GM18873 (cell line): ENCODE results near the gene PEX14.

Source experiments
- ATAC-seq: cut with Tn5 transposase; IDR thresholded peaks from one replicate; pipeline ENCODE4 v1.9.1; 2021; ENCODE audit warnings: mild to moderate bottlenecking, moderate library complexity, moderate number of reproducible peaks; ENCODE audit not compliant: unreplicated experiment, low FRiP score

Gene PEX14

DNA sequence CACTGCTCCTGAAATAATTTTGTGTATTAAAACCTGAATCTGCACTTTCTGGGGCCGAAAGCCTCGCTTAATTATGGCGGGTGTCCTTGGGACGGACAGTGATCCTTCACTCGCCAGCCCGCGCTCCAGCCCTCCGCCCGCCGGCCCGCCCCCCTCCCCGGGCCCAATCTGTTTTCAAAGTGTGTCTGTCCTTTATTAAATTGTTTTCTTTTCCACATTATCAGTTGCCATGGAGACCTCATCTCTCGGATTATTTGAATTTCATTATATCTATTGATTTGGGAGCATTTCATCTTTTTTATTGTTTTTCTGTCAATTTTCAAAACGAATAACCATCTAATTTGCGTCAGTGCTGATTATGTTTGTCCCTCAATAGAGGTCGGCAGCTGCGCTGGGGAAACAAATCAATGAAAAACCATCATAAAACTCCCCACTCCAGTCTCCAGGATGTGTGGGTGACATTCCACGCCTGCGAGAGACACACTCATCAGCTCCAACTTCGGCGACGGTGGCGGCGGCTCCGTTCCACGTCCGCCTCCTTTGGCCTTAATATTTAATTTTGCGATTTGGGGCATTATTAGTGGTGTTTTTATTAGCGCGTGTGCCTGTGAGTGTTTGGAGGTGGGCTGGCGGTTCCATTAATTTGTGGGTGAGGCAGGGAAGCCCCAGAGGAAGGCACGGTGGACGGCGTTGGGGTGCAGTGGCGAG is 197.7 kb downstream of the PEX14 start:
- ATAC-seq: no peak

DNA sequence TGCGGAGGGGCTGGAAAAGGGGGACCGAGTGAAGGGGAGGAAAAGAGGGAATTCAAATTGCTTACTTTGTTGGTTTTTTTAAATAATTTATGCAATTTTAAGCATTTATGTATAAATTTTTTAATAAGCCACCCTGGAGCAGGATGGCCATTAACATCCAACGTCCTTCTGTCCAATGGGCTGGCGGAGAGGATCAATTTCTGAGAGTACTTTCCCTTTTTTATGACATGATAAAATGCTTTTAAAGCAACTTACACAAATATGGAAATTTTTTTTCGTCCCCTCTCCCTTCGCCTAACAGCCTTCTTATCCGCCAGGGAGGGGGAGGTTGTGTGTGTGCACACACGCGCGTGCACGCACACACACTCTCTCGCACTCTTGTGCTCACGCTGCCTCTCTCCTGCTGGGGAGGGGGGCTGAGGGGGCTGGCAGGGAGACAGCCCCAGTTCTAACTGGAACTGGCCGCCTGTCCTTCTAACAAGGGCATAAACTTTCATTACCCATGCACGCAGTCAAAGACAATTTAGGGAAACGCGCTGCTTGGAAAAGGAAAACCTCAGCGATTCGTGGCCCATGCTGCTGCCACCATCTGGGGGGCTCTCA is 198.5 kb downstream of the PEX14 start:
- ATAC-seq: no peak

DNA sequence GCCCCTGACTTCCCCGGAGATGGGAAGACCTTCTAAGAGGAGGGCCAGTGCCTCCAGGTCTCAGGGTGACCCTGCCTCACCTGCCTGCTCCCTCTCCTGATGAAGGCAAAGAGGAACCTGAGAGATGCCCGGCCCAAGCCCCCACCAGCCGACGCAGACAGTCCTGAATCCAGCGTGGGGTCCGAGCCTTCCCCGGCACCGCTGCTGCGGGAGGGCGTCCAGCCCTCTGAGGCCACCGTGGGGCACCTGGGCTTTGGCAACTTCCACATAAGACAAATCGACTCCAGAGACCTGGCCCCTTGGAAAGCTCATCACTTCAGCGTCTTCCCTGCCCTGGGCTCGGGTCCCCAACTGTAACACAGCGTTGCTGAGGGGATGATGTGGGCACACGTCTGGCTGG is 199.5 kb downstream of the PEX14 start:
- ATAC-seq: no peak

DNA sequence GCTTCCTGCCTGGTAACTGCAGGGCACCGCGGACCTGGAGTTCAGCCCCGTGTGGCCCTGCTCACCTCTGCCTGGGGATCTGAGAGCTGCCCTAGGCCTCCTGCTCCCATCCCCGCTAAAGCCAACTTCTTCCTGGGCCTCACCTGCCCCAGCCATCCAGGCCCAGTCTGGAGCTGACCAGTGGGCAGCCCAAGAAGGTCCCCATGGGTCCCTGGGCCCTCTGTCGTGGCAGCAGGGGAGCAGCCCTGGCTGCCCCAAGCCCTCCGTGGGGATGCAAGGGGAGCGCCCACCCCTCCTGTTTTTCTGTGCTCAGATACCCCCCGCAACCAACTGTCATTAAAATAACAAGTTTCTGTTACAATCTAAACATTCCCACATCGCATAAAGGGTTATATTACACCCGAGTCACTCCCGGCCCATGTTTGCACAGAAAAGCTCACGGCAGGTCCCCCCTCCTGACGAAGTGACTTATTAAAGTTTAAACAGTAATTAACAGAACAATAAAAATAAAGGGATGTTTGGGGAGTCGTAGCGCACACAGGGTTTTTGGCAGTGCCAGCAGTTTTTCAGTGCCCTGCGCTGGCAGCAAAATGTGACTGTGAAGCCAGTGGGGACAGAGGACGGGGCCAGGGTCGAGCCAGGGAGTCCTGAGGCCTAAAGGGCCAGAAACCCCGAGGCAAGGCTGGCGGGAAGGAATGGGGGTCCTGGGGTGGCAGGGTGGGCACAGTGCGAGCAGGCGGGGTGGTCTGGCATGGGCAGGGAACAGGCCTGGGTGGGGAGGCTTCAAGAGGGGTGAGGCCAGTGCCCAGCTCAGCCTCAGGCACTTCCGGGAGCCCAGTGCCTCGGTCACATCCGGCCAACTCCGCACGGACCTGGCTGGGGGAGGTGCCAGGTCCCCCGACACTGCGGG is 200.2 kb downstream of the PEX14 start:
- ATAC-seq: no peak

DNA sequence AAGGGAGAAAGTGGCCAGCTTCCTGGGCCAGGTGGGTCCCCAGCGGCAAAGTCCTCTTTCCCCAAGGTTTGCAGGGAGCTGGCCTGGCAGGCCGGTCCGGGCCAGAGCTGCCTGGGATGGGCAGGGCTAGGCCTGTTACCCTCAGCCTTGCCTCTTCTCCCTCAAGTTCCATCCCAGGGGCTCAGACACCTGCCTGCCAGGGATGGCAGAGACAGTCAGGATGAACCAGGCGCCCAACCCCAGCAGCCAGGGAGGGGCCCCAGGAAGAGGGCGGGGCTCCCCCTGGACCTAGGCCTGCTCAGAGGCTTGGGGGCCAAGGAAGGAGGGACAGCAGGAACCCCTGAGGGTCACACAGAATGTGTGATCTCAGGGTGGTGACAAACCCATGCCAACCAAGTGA is 201.1 kb downstream of the PEX14 start:
- ATAC-seq: no peak

DNA sequence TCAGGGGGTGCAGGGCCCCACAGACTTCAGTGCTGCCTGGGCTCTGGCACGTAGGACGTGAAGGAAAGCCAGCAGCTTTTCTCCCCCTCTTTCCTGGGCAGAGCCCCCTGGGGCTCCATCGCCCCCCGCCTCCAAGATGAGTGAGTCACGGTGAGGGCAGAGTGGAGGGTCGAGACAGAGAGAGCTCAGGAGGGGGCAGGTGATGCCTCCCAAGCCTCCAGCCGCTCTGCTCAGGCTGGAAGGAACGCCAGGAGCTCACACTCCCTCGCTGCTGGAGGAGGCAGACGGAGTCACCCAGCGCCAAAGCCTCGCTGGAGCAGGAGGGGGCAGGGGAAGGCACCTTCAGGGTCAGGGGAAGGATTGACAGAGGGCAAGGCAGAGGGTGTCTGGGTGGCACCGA is 202.2 kb downstream of the PEX14 start:
- no peak for ATAC-seq

DNA sequence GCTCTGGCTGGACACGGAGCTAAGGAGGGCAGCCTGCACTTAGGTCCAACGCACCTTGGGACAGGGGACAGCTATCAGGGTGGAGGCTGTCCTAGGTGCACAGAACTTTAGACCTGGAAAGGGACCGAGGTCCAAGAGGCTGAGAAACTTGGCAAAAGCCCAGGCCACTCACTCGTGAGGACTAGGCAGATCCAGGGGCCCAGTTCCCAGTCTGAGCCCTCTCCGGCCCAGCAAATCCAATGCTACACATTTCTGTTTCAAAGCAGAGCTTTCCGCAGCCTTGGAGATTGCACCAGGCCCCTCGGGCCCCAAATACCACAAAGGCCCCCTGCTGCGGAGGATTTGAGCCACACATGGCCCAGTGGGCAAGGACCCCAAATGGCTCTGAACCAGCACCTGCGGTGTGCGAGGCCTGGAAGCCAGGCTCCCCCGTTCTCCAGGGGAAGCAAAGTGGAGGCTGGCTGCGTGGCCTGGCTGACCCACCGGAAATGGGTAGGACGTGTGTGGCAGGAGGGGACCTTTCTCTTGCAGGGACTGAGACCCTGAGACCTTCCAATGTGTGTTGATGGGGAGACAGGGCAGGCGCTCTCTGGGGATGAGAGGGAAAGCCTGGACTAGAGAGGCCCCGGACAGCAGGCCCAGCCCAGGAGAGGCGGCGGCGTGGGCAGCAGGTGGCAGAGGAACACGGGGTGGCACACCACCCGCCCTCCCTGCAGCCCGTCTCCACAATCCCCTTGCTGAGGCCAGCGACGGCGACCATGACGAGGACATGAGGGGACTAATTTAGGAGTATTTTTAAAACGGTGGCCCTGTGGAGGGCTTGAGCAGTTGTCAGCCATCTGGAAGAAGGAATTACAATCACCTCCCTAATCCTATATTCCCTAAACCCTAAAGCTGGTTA is 203.0 kb downstream of the PEX14 start:
- ATAC-seq: no peak

DNA sequence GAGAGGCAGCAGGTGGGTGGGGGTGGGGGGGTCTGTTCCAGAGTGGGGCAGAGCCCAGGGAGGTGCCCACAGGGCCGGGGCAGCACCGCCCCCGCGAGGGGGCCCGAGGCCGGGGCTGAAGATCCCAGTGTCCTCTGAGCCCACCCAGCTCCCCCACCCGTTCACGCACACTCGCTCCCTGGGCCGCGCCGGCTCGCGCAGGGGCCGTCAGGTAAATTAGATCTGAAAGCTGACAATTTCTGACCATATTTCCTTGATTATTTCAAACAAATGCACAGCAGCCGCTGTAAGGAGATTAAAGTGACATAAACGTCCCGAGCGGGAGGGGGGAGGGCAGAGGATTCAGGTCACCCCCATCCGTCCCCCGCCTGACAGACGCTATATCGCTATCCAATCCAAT is 203.7 kb downstream of the PEX14 start:
- no peak for ATAC-seq

DNA sequence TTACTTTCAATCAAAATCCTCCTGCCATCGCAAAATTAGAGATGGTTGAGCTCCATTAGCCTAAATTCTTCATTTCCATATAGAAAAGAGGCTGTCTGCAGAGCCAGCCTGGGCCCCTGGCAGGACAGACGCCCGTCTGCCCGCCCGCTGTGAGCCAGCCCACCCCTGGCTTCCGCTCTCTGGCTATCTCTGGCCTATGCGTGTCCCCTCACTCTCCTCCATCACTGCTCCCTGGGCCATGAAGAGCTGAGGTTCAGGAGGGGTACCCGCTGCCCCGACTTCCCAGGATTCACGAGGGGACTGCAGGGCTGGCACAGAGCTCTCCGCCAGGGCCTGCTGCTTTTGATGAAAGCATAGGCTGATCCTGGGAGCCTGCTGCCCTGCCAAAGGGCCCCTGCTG is 204.1 kb downstream of the PEX14 start:
- no peak for ATAC-seq

DNA sequence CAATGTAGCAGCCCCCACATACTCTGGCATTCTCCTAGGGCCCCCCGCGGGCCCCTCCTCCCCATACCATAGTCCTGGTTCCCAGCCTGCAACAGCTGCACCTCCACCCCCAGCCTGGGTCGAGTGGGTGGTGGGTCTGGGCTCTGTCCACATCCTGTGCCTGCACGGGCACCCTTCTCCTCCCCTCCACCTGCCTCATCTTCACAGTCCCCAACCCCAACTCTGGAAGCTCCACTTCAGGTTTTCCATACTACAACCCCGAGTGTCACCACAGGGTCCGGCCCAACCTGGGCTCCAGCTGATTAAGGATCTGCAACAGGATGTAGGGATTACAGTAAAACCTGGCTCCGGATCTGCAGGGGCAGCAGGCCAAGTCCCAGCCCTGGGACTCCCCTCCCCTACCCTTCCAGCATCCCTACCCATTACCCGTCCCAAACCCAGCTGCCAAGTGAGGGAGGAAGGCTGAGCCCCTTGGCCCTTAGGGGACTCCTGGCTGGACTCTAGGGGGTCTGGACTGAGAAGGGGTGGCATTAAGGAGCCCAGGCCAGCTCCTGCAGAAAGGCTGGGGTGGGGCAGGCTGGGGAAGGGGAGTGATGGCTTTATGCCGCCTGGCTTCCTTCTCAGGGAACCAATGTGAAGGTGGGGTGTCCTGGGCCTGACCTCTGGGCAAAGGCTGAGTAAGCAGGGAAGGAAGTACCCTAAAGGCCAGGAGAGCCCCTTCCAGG is 204.9 kb downstream of the PEX14 start:
- no peak for ATAC-seq
